H1 (cell line): Measurements from ENCODE around the gene SPINK9. TPM values are rescaled to one million over a fixed set of nuclear protein-coding genes. Genes with fewer than 3 reads are reported as not detected.

Source experiments
- CTCF ChIA-PET: fragments of 300-600 bp; sonication (Branson Sonifier 250); formaldehyde crosslinking; loops from one replicate; lab custom pipeline; 2021; ENCODE audit not compliant: partially characterized antibody; lab: Charles Lee
- POLR2A ChIA-PET: fragments of 300-600 bp; sonication (Branson Sonifier 250); formaldehyde crosslinking; loops from one replicate; lab custom pipeline; 2021; ENCODE audit warnings: inconsistent platforms; ENCODE audit not compliant: partially characterized antibody; lab: Charles Lee
- DNase-seq, 2 experiments: peaks; one replicate each; pipeline versions ENCODE4 v3.0.0 to v3.0.0-alpha.2; 2010 to 2022; ENCODE audit warnings: low spot score in 2 of 2, low read depth in 1 of 2, mixed read lengths in 1 of 2
- FAIRE-seq: peaks from 2 replicates; lab custom pipeline; 2011; peaks lifted over from hg19 to GRCh38; lab: Jason Lieb, UNC
- H2AFZ ChIP-seq: 2 replicates; pipeline ENCODE4 v1.8.1; 2012; ENCODE audit warnings: low read length, inconsistent platforms
- H2AK5ac ChIP-seq: 2 replicates; pipeline ENCODE4 v1.6.1; 2013; ENCODE audit warnings: low read depth, low read length
- H2BK120ac ChIP-seq: replicated peaks from 2 replicates; pipeline ENCODE3; 2013; ENCODE audit warnings: low read depth, low read length, inconsistent platforms
- H2BK12ac ChIP-seq: 2 replicates; pipeline ENCODE4 v1.6.1; 2013; ENCODE audit warnings: low read depth, low read length
- H2BK15ac ChIP-seq: 2 replicates; pipeline ENCODE4 v1.6.1; 2013; ENCODE audit warnings: low read length
- H2BK20ac ChIP-seq: 2 replicates; pipeline ENCODE4 v1.6.1; 2013; ENCODE audit warnings: low read length
- H2BK5ac ChIP-seq: 2 replicates; pipeline ENCODE4 v1.6.1; 2013; ENCODE audit warnings: low read depth, low read length
- H3K14ac ChIP-seq: 2 replicates; pipeline ENCODE4 v1.6.1; 2013; ENCODE audit warnings: inconsistent platforms; ENCODE audit not compliant: insufficient read length
- H3K18ac ChIP-seq: 2 replicates; pipeline ENCODE4 v1.6.1; 2013; ENCODE audit warnings: low read length; ENCODE audit errors: extremely low read depth
- H3K23ac ChIP-seq: 2 replicates; pipeline ENCODE4 v1.6.1; 2013; ENCODE audit warnings: inconsistent platforms; ENCODE audit not compliant: insufficient read length
- H3K23me2 ChIP-seq: 2 replicates; pipeline ENCODE4 v1.6.1; 2013; ENCODE audit warnings: low read depth, low read length
- H3K27ac ChIP-seq: 2 replicates; pipeline ENCODE4 v1.6.1; 2011; ENCODE audit warnings: low read depth, low read length, inconsistent platforms
- H3K27me3 ChIP-seq, 4 experiments: replicated peaks in 1 of 4; 1 replicate in 1 of 4; 2 replicates in 3 of 4; pipeline versions ENCODE4 v1.6.1 to v1.8.1; 2011 to 2013; ENCODE audit warnings: low read length in 3 of 4, mild to moderate bottlenecking in 3 of 4, inconsistent platforms in 2 of 4, mixed read lengths in 2 of 4, moderate library complexity in 1 of 4; ENCODE audit not compliant: control insufficient read depth in 3 of 4, insufficient read depth in 3 of 4; ENCODE audit errors: extremely low read depth in 1 of 4
- H3K36me3 ChIP-seq, 4 experiments: 2 replicates each; pipeline versions ENCODE4 v1.6.1 to v1.8.1; 2011 to 2013; ENCODE audit warnings: mild to moderate bottlenecking in 4 of 4, low read length in 3 of 4, moderate library complexity in 2 of 4, control low read depth in 1 of 4, inconsistent platforms in 1 of 4; ENCODE audit not compliant: insufficient read depth in 4 of 4, control insufficient read depth in 2 of 4
- H3K4ac ChIP-seq: replicated peaks from 2 replicates; pipeline ENCODE3; 2013; ENCODE audit warnings: low read length, low read depth, mixed read lengths, inconsistent platforms; ENCODE audit not compliant: insufficient read length
- H3K4me1 ChIP-seq, 4 experiments: replicated peaks in 1 of 4; 1 replicate in 1 of 4; 2 replicates in 3 of 4; pipeline versions ENCODE4 v1.6.1 to v1.8.1; 2011 to 2013; ENCODE audit warnings: low read length in 3 of 4, inconsistent platforms in 2 of 4, mixed read lengths in 1 of 4; ENCODE audit not compliant: insufficient read depth in 4 of 4, control insufficient read depth in 3 of 4
- H3K4me2 ChIP-seq, 2 experiments: 2 replicates each; pipeline versions ENCODE4 v1.6.1 to v1.8.1; 2011 to 2013; ENCODE audit warnings: low read depth in 2 of 2, low read length in 2 of 2, control low read depth in 1 of 2, inconsistent platforms in 1 of 2, mild to moderate bottlenecking in 1 of 2; ENCODE audit not compliant: insufficient read depth in 1 of 2
- H3K4me3 ChIP-seq, 4 experiments: fragments of 200-600, 300-600 bp in 1 of 4; sonication (generic), shearing (Covaris generic), sonication (Bioruptor Twin) in 1 of 4; 2 replicates each; pipeline versions ENCODE4 v1.5.1 to v1.8.1; 2011 to 2016; ENCODE audit warnings: low read length in 4 of 4, low read depth in 3 of 4, control low read depth in 2 of 4, inconsistent platforms in 2 of 4, mild to moderate bottlenecking in 2 of 4, mixed read lengths in 1 of 4, moderate library complexity in 1 of 4; ENCODE audit not compliant: insufficient read depth in 2 of 4; ENCODE audit errors: extremely low read depth in 1 of 4
- H3K56ac ChIP-seq: replicated peaks from 2 replicates; pipeline ENCODE3; 2013; ENCODE audit warnings: low read depth, mild to moderate bottlenecking, mixed read lengths, low read length, inconsistent platforms; ENCODE audit not compliant: insufficient read length
- H3K79me1 ChIP-seq: 2 replicates; pipeline ENCODE4 v1.6.1; 2013; ENCODE audit warnings: low read depth, low read length, control low read depth
- H3K79me2 ChIP-seq, 2 experiments: 2 replicates each; pipeline versions ENCODE4 v1.6.1 to v1.8.1; 2012 to 2013; ENCODE audit warnings: low read length in 2 of 2, mild to moderate bottlenecking in 2 of 2, inconsistent platforms in 1 of 2; ENCODE audit not compliant: insufficient read depth in 2 of 2, control insufficient read depth in 1 of 2
- H3K9ac ChIP-seq, 4 experiments: replicated peaks in 1 of 4; 1 replicate in 1 of 4; 2 replicates in 3 of 4; pipeline versions ENCODE4 v1.6.1 to v1.8.1; 2011 to 2013; ENCODE audit warnings: low read depth in 3 of 4, low read length in 3 of 4, control low read depth in 2 of 4, mild to moderate bottlenecking in 2 of 4, moderate library complexity in 2 of 4, inconsistent platforms in 1 of 4; ENCODE audit errors: extremely low read depth in 1 of 4
- H3K9me3 ChIP-seq, 2 experiments: 2 replicates each; pipeline versions ENCODE4 v1.6.1 to v1.8.1; 2012 to 2013; ENCODE audit warnings: mild to moderate bottlenecking in 2 of 2, moderate library complexity in 2 of 2, control low read depth in 1 of 2, inconsistent platforms in 1 of 2, low read depth in 1 of 2, low read length in 1 of 2, mixed read lengths in 1 of 2; ENCODE audit not compliant: insufficient read depth in 2 of 2
- H4K20me1 ChIP-seq, 2 experiments: replicated peaks in 1 of 2; 2 replicates each; pipeline versions ENCODE3 to v1.8.1; 2011 to 2013; ENCODE audit warnings: inconsistent platforms in 2 of 2, low read length in 2 of 2, mild to moderate bottlenecking in 1 of 2; ENCODE audit not compliant: insufficient read depth in 2 of 2, control insufficient read depth in 1 of 2
- H4K5ac ChIP-seq: 2 replicates; pipeline ENCODE4 v1.6.1; 2013; ENCODE audit warnings: low read length, low read depth, mixed read lengths, inconsistent platforms; ENCODE audit not compliant: insufficient read length
- H4K8ac ChIP-seq: 2 replicates; pipeline ENCODE4 v1.8.0; 2013; ENCODE audit warnings: mild to moderate bottlenecking, moderate library complexity, low read length, inconsistent platforms; ENCODE audit not compliant: insufficient read depth; ENCODE audit errors: extremely low read depth
- H4K91ac ChIP-seq: replicated peaks from 2 replicates; pipeline ENCODE3; 2013; ENCODE audit warnings: low read length, mixed read lengths, inconsistent platforms; ENCODE audit not compliant: insufficient read length
- BACH1 ChIP-seq: IDR thresholded peaks from 2 replicates; pipeline ENCODE4 v1.6.1; 2012; ENCODE audit warnings: low read length, improper control_type of control experiment
- CBX8 ChIP-seq: fragments of 300-800, 300-1000 bp; sonication (generic); IDR thresholded peaks from 2 replicates; pipeline ENCODE4 v1.7.1; 2016; ENCODE audit warnings: low read depth, low read length, borderline replicate concordance
- CEBPB ChIP-seq: IDR thresholded peaks from 2 replicates; pipeline ENCODE4 v1.6.1; 2012; ENCODE audit warnings: low read depth, low read length
- GABPA ChIP-seq: IDR thresholded peaks from 2 replicates; pipeline ENCODE4 v1.6.1; 2011; ENCODE audit warnings: mild to moderate bottlenecking, low read length, moderate library complexity, borderline replicate concordance; ENCODE audit not compliant: insufficient read depth
- NANOG ChIP-seq: IDR thresholded peaks from 2 replicates; pipeline ENCODE4 v1.6.1; 2011; ENCODE audit warnings: low read length, low read depth, mild to moderate bottlenecking, inconsistent platforms; ENCODE audit not compliant: insufficient read depth, poor library complexity, severe bottlenecking
- NRF1 ChIP-seq: IDR thresholded peaks from 2 replicates; pipeline ENCODE4 v1.6.1; 2011; ENCODE audit warnings: mild to moderate bottlenecking, low read depth, low read length, improper control_type of control experiment
- PHF8 ChIP-seq: fragments of 200-600 bp; sonication (generic); conservative IDR thresholded peaks from 2 replicates; pipeline ENCODE4 v1.7.1; 2012; ENCODE audit warnings: low read depth, mild to moderate bottlenecking, inconsistent platforms, low read length, moderate library complexity
- POLR2A ChIP-seq, 2 experiments: IDR thresholded peaks; 1 replicate in 1 of 2; 2 replicates in 1 of 2; pipeline ENCODE4 v1.6.1; 2011; ENCODE audit warnings: low read depth in 2 of 2, low read length in 2 of 2, mild to moderate bottlenecking in 2 of 2; ENCODE audit errors: control extremely low read depth in 1 of 2
- TCF12 ChIP-seq: IDR thresholded peaks from 2 replicates; pipeline ENCODE4 v1.6.1; 2011; ENCODE audit warnings: low read depth, mild to moderate bottlenecking, low read length
- ZNF274 ChIP-seq: IDR thresholded peaks from 2 replicates; pipeline ENCODE4 v1.7.0; 2012; ENCODE audit warnings: low read length, borderline replicate concordance; ENCODE audit errors: extremely low read depth
- polyA plus RNA-seq, 7 experiments: library from polyadenylated mRNA; depleted of rRNA in 3 of 7; stranded (reverse) in 5 of 7; unstranded in 2 of 7; fragments of >200 nt in 5 of 7; fragments of 200-250 nt in 2 of 7; gene quantifications; 1 replicate in 5 of 7; 2 replicates in 1 of 7; 4 replicates in 1 of 7; pipeline versions ENCODE4 v1.2.1 to v1.2.3, GENCODE V29; 2011 to 2013; ENCODE audit warnings: missing spikeins in 2 of 7, mixed read lengths in 2 of 7
- total RNA-seq: library from RNA; stranded (reverse); fragmentation: NEBNext Ultra II Directional; extraction: Animal tissue kit (Norgen Biotek cat#: 25700); gene quantifications from 2 replicates; pipeline ENCODE4 v1.2.1, GENCODE V29; 2021
- TF ChIP-seq, protein P1 (sequence below): IDR thresholded peaks from 2 replicates; pipeline ENCODE4 v1.6.1; 2012; ENCODE audit warnings: inconsistent platforms
- TF ChIP-seq, protein P2 (sequence below): IDR thresholded peaks from 2 replicates; pipeline ENCODE4 v1.6.1; 2012; ENCODE audit warnings: low read length, inconsistent platforms
- TF ChIP-seq, protein P3 (sequence below): IDR thresholded peaks from 2 replicates; pipeline ENCODE4 v1.6.1; 2012; ENCODE audit warnings: inconsistent platforms

Gene SPINK9
- total and polyA plus RNA-seq, 2 of the 8 experiments (the other 6 are each of a cell fraction or from before 2014, with no cell fraction given): not detected

DNA sequence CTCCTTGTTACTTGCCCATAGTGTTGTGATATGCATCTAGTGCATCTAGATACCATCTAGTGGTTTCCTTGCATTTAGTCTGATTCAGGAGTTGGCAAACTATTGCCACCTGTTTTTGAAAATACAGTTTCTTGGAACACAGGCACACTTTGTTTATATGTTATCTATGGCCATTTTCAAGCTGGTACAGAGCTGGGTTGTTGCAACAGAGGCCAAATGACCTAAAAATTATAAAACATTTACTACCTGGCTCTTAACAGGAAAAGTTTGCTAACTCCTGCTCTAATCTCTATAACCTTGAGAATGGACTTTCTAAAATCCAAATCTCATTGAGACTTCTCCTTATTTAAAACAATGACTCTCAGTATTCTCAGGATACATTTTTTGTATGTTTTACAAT lies 29.0 kb downstream of the SPINK9 start:
- no peak overlapping the region for H3K4me2 ChIP-seq
- no peak overlapping the region for H2BK12ac ChIP-seq
- no peak overlapping the region for H3K56ac ChIP-seq
- no peaks in the 10 kb centered on the region for H3K9me3 ChIP-seq
- no peak overlapping the region for H3K14ac ChIP-seq
- no peak overlapping the region for H2BK120ac ChIP-seq
- no peaks in the 10 kb centered on the region for H3K79me2 ChIP-seq
- H4K8ac ChIP-seq: no peak overlapping the region
- no peak overlapping the region for H4K5ac ChIP-seq
- no peaks in the 10 kb centered on the region for H3K23me2 ChIP-seq
- no peaks in the 10 kb centered on the region for H3K27me3 ChIP-seq
- H2BK20ac ChIP-seq: no peak overlapping the region
- DNase-seq (no peak), FAIRE-seq (no peak)
- POLR2A ChIA-PET: interaction anchor here (0.6 kb wide), 1 partner anchor 265 kb away, joined by 4 read pairs; no protein-coding TSS in a partner anchor
- no peak overlapping the region for H2AK5ac ChIP-seq
- H3K79me1 ChIP-seq: no peaks in the 10 kb centered on the region
- no peak overlapping the region for H2AFZ ChIP-seq
- no peaks in the 10 kb centered on the region for H3K36me3 ChIP-seq
- H3K4me3 ChIP-seq: no peak overlapping the region
- H2BK15ac ChIP-seq: no peak overlapping the region
- no peak overlapping the region for H3K18ac ChIP-seq
- H3K4me1 ChIP-seq: no peaks in the 10 kb centered on the region
- CTCF ChIA-PET: interaction anchor here (0.5 to 2.8 kb wide), 3 partner anchors 10 to 73 kb away, joined by 3 to 15 read pairs (median 3); no protein-coding TSS in a partner anchor
- no peak overlapping the region for H3K9ac ChIP-seq
- H4K91ac ChIP-seq: no peak overlapping the region
- no peak overlapping the region for H3K4ac ChIP-seq
- H2BK5ac ChIP-seq: no peak overlapping the region
- no peak overlapping the region for H3K27ac ChIP-seq
- no peak overlapping the region for H3K23ac ChIP-seq
- no peaks in the 10 kb centered on the region for H4K20me1 ChIP-seq
- TF ChIP-seq GABPA (no peak), NRF1 (no peak), CBX8 (no peak), ZNF274 (no peak), CEBPB (no peak), TCF12 (no peak), NANOG (no peak), BACH1 (no peak), PHF8 (no peak), POLR2A (IDR thresholded peaks at IDR 0.05; ENCODE audit: control extremely low read depth in 1 of 2, low read depth in 2 of 2, low read length in 2 of 2) (no peak)
- TF ChIP-seq, protein P1, sequence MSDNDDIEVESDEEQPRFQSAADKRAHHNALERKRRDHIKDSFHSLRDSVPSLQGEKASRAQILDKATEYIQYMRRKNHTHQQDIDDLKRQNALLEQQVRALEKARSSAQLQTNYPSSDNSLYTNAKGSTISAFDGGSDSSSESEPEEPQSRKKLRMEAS: no peak
- TF ChIP-seq, protein P2, sequence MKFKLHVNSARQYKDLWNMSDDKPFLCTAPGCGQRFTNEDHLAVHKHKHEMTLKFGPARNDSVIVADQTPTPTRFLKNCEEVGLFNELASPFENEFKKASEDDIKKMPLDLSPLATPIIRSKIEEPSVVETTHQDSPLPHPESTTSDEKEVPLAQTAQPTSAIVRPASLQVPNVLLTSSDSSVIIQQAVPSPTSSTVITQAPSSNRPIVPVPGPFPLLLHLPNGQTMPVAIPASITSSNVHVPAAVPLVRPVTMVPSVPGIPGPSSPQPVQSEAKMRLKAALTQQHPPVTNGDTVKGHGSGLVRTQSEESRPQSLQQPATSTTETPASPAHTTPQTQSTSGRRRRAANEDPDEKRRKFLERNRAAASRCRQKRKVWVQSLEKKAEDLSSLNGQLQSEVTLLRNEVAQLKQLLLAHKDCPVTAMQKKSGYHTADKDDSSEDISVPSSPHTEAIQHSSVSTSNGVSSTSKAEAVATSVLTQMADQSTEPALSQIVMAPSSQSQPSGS: no peak
- TF ChIP-seq, protein P3, sequence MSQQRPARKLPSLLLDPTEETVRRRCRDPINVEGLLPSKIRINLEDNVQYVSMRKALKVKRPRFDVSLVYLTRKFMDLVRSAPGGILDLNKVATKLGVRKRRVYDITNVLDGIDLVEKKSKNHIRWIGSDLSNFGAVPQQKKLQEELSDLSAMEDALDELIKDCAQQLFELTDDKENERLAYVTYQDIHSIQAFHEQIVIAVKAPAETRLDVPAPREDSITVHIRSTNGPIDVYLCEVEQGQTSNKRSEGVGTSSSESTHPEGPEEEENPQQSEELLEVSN: no peak
